NCI-H128 (cell line): ENCODE measurements around the gene LCNL1.

ENCODE experiments used
- DNase-seq: peaks from one replicate; lab custom pipeline; 2025; ENCODE audit not compliant: unreplicated experiment; lab: John Stamatoyannopoulos, UW

The LCNL1 gene

GRCh38 chr9:137009217-137009616, 26.4 kb downstream of the LCNL1 start:
- no peak for DNase-seq

GRCh38 chr9:137009938-137010732, 27.3 kb downstream of the LCNL1 start:
- DNase-seq: no peak

GRCh38 chr9:137011156-137011555, 28.4 kb downstream of the LCNL1 start:
- no peak for DNase-seq

GRCh38 chr9:137011907-137012675, 29.3 kb downstream of the LCNL1 start:
- no peak for DNase-seq

- no peak for DNase-seq
These were observed 30.1 kb downstream of the LCNL1 start for GRCh38 chr9:137012694-137013570.

GRCh38 chr9:137013571-137013940, 30.8 kb downstream of the LCNL1 start:
- DNase-seq: no peak

GRCh38 chr9:137014166-137014565, 31.4 kb downstream of the LCNL1 start:
- DNase-seq: no peak

GRCh38 chr9:137014776-137015539, 32.2 kb downstream of the LCNL1 start:
- no peak for DNase-seq

GRCh38 chr9:137015540-137015930, 32.7 kb downstream of the LCNL1 start:
- DNase-seq: no peak

GRCh38 chr9:137015976-137016375, 33.2 kb downstream of the LCNL1 start:
- no peak for DNase-seq

GRCh38 chr9:137016436-137016835, 33.6 kb downstream of the LCNL1 start:
- DNase-seq: no peak

GRCh38 chr9:137017071-137017470, 34.3 kb downstream of the LCNL1 start:
- no peak for DNase-seq

- DNase-seq: no peak
These were observed 35.2 kb downstream of the LCNL1 start for GRCh38 chr9:137017791-137018497.

- no peak for DNase-seq
These were observed 36.2 kb downstream of the LCNL1 start for GRCh38 chr9:137018761-137019559.

GRCh38 chr9:137019891-137020683, 37.3 kb downstream of the LCNL1 start:
- no peak for DNase-seq

GRCh38 chr9:137020771-137021567, 38.2 kb downstream of the LCNL1 start:
- no peak for DNase-seq

GRCh38 chr9:137021568-137021978, 38.8 kb downstream of the LCNL1 start:
- no peak for DNase-seq
